ENCODE data around the gene TOLLIP. TPM values are rescaled to one million over a fixed set of nuclear protein-coding genes. Genes with fewer than 3 reads are reported as not detected.
A peak's percentile ranks its signal among the peaks of the same experiment; 100 is the strongest.

Gene TOLLIP
- total RNA-seq, 2 donors from 2014 or later, result 40.2 to 56.3 TPM

- Mint-ChIP-seq H3K36me3 (ENCODE audit: low read depth) (no peaks in the 10 kb centered on the region), H3K4me3 (no peak overlapping the region), H3K27me3 (no peaks in the 10 kb centered on the region), H3K4me1 (no peaks in the 10 kb centered on the region), H3K27ac (no peak overlapping the region)
- DNase-seq (peak in 1 of 3 donors; percentile 8), ATAC-seq (no peak)
- H3K9me3 ChIP-seq (ENCODE audit: control insufficient read depth, low read length, poor library complexity, severe bottlenecking), result no peaks in the 10 kb centered on the region
These were observed 77.9 kb downstream of the TOLLIP start for GRCh38 chr11:1231396-1232020.

GRCh38 chr11:1230456-1231395 lies 78.7 kb downstream of the TOLLIP start:
- Mint-ChIP-seq H3K27me3 (no peaks in the 10 kb centered on the region), H3K36me3 (ENCODE audit: low read depth) (no peaks in the 10 kb centered on the region), H3K27ac (no peak overlapping the region), H3K4me3 (no peak overlapping the region), H3K4me1 (no peaks in the 10 kb centered on the region)
- no peaks in the 10 kb centered on the region for H3K9me3 ChIP-seq (ENCODE audit: control insufficient read depth, low read length, poor library complexity, severe bottlenecking)
- DNase-seq (peak in 1 of 3 donors; percentile 7), ATAC-seq (no peak)

- no peaks in the 10 kb centered on the region for H3K27me3 Mint-ChIP-seq
- no peak overlapping the region for H3K27ac Mint-ChIP-seq
- ATAC-seq (no peak), DNase-seq (no peak)
- no peaks in the 10 kb centered on the region for H3K4me1 Mint-ChIP-seq
- H3K36me3 Mint-ChIP-seq (ENCODE audit: low read depth), result no peaks in the 10 kb centered on the region
- H3K9me3 ChIP-seq (ENCODE audit: control insufficient read depth, low read length, poor library complexity, severe bottlenecking), result no peaks in the 10 kb centered on the region
- no peak overlapping the region for H3K4me3 Mint-ChIP-seq
These were observed 79.3 kb downstream of the TOLLIP start for GRCh38 chr11:1230121-1230455.

GRCh38 chr11:1229471-1230120 lies 79.8 kb downstream of the TOLLIP start:
- Mint-ChIP-seq H3K27ac (no peak overlapping the region), H3K4me1 (no peaks in the 10 kb centered on the region), H3K36me3 (ENCODE audit: low read depth) (no peaks in the 10 kb centered on the region), H3K4me3 (no peak overlapping the region), H3K27me3 (no peaks in the 10 kb centered on the region)
- ATAC-seq (no peak), DNase-seq (peak in 1 of 3 donors; percentile 10)
- H3K9me3 ChIP-seq (ENCODE audit: control insufficient read depth, low read length, poor library complexity, severe bottlenecking), result no peaks in the 10 kb centered on the region

GRCh38 chr11:1228921-1229451 lies 80.4 kb downstream of the TOLLIP start:
- ATAC-seq (no peak), DNase-seq (peak in 1 of 3 donors; percentile 4)
- Mint-ChIP-seq H3K36me3 (ENCODE audit: low read depth) (no peaks in the 10 kb centered on the region), H3K27me3 (no peaks in the 10 kb centered on the region), H3K4me3 (no peak overlapping the region), H3K27ac (no peak overlapping the region), H3K4me1 (no peaks in the 10 kb centered on the region)
- H3K9me3 ChIP-seq (ENCODE audit: control insufficient read depth, low read length, poor library complexity, severe bottlenecking), result no peaks in the 10 kb centered on the region

- Mint-ChIP-seq H3K4me1 (no peaks in the 10 kb centered on the region), H3K27me3 (no peaks in the 10 kb centered on the region), H3K4me3 (no peak overlapping the region), H3K27ac (no peak overlapping the region), H3K36me3 (ENCODE audit: low read depth) (no peaks in the 10 kb centered on the region)
- H3K9me3 ChIP-seq (ENCODE audit: control insufficient read depth, low read length, poor library complexity, severe bottlenecking), result no peaks in the 10 kb centered on the region
- DNase-seq (peak in 1 of 3 donors; percentile 10), ATAC-seq (no peak)
These were observed 81.2 kb downstream of the TOLLIP start for GRCh38 chr11:1228101-1228821.

- Mint-ChIP-seq H3K36me3 (ENCODE audit: low read depth) (no peaks in the 10 kb centered on the region), H3K4me1 (no peaks in the 10 kb centered on the region), H3K4me3 (no peak overlapping the region), H3K27me3 (no peaks in the 10 kb centered on the region), H3K27ac (no peak overlapping the region)
- ATAC-seq (no peak), DNase-seq (peak in 1 of 3 donors; percentile 7)
- H3K9me3 ChIP-seq (ENCODE audit: control insufficient read depth, low read length, poor library complexity, severe bottlenecking), result no peaks in the 10 kb centered on the region
These were observed 81.8 kb downstream of the TOLLIP start for GRCh38 chr11:1227551-1228100.

GRCh38 chr11:1226986-1227550 lies 82.4 kb downstream of the TOLLIP start:
- Mint-ChIP-seq H3K27me3 (no peaks in the 10 kb centered on the region), H3K4me1 (no peaks in the 10 kb centered on the region), H3K4me3 (no peak overlapping the region), H3K36me3 (ENCODE audit: low read depth) (no peaks in the 10 kb centered on the region), H3K27ac (no peak overlapping the region)
- DNase-seq (no peak), ATAC-seq (no peak)
- no peaks in the 10 kb centered on the region for H3K9me3 ChIP-seq (ENCODE audit: control insufficient read depth, low read length, poor library complexity, severe bottlenecking)

GRCh38 chr11:1226226-1226985 lies 83.0 kb downstream of the TOLLIP start:
- Mint-ChIP-seq H3K27me3 (peaks cover 3% of the 10 kb centered on the region), H3K4me3 (no peak overlapping the region), H3K4me1 (no peaks in the 10 kb centered on the region), H3K27ac (no peak overlapping the region), H3K36me3 (ENCODE audit: low read depth) (no peaks in the 10 kb centered on the region)
- H3K9me3 ChIP-seq (ENCODE audit: control insufficient read depth, low read length, poor library complexity, severe bottlenecking), result no peaks in the 10 kb centered on the region
- ATAC-seq (no peak), DNase-seq (peak in 1 of 3 donors; percentile 9)

GRCh38 chr11:1225386-1226225 lies 83.8 kb downstream of the TOLLIP start:
- H3K9me3 ChIP-seq (ENCODE audit: control insufficient read depth, low read length, poor library complexity, severe bottlenecking), result no peaks in the 10 kb centered on the region
- no peak for ATAC-seq
- H3K27me3 Mint-ChIP-seq, result peaks cover 7% of the 10 kb centered on the region
- H3K4me1 Mint-ChIP-seq, result no peaks in the 10 kb centered on the region
- H3K27ac Mint-ChIP-seq, result no peak overlapping the region
- H3K4me3 Mint-ChIP-seq, result no peak overlapping the region
- no peaks in the 10 kb centered on the region for H3K36me3 Mint-ChIP-seq (ENCODE audit: low read depth)
- no peak for DNase-seq
